HepG2 (cell line): ENCODE measurements around the gene LGALS3. TPM values are rescaled to one million over a fixed set of nuclear protein-coding genes. Genes with fewer than 3 reads are reported as not detected.
A peak's percentile ranks its signal among the peaks of the same experiment; 100 is the strongest.

Source experiments
- ATAC-seq: fragments of 200-7000 bp; cut with Tn5 transposase; 3 replicates; pipeline ENCODE4 v1.9.1; 2020; ENCODE audit warnings: mild to moderate bottlenecking, moderate library complexity
- BruUV-seq: library from RNA; stranded (reverse); fragments of 400-500 nt; replicated peaks from 2 replicates; lab custom pipeline; 2021; lab: Mats Ljungman, UMichigan
- CTCF ChIA-PET: fragments of 300-600 bp; formaldehyde crosslinking; extraction: SDS; loops from one replicate; lab custom pipeline; 2021; ENCODE audit warnings: low total read pairs, inconsistent platforms, low intra/inter-chr PET ratio; lab: Yijun Ruan, JAX
- POLR2A ChIA-PET: fragments of 350-600 bp; sonication (Branson Sonifier 250); formaldehyde crosslinking; loops from one replicate; lab custom pipeline; 2020; ENCODE audit warnings: antibody characterized with exemption, inconsistent platforms; lab: Yijun Ruan, JAX
- DNase-seq: peaks from one replicate; pipeline ENCODE4 v3.0.0-alpha.2; 2015; ENCODE audit warnings: low spot score
- FAIRE-seq: peaks from 3 replicates; lab custom pipeline; 2011; peaks lifted over from hg19 to GRCh38; lab: Jason Lieb, UNC
- H2AFZ ChIP-seq: one replicate; pipeline ENCODE4 v1.6.1; 2011; ENCODE audit warnings: low read length, inconsistent platforms
- H3K27ac ChIP-seq: fragments of 300-600 bp; 3 replicates; pipeline ENCODE4 v1.8.0; 2011; ENCODE audit warnings: mixed run types, mild to moderate bottlenecking, mixed read lengths, low read length, inconsistent platforms; ENCODE audit not compliant: insufficient read depth; ENCODE audit errors: extremely low read length
- H3K27me3 ChIP-seq, 2 experiments: fragments of 200-600 bp in 1 of 2; 2 replicates in 1 of 2; 3 replicates in 1 of 2; pipeline versions ENCODE4 v1.6.0 to v1.8.0; 2011; ENCODE audit warnings: low read length in 2 of 2, mild to moderate bottlenecking in 2 of 2, moderate library complexity in 2 of 2, inconsistent platforms in 1 of 2; ENCODE audit not compliant: insufficient read depth in 2 of 2, control insufficient read depth in 1 of 2
- H3K36me3 ChIP-seq, 2 experiments: fragments of 200-600 bp in 1 of 2; replicated peaks in 1 of 2; 2 replicates in 1 of 2; 3 replicates in 1 of 2; pipeline versions ENCODE4 v1.5.1 to v1.8.0; 2011; ENCODE audit warnings: low read length in 2 of 2, inconsistent platforms in 1 of 2; ENCODE audit not compliant: insufficient read depth in 2 of 2, control insufficient read depth in 1 of 2
- H3K4me1 ChIP-seq: 2 replicates; pipeline ENCODE4 v1.5.1; 2012; ENCODE audit warnings: low read length, inconsistent platforms; ENCODE audit not compliant: insufficient read depth
- H3K4me2 ChIP-seq: 2 replicates; pipeline ENCODE4 v1.6.0; 2011; ENCODE audit warnings: low read depth, low read length, inconsistent platforms
- H3K4me3 ChIP-seq, 3 experiments: fragments of 200-600 bp in 1 of 3; sonication (generic), shearing (Covaris generic) in 1 of 3; replicated peaks in 1 of 3; 2 replicates each; pipeline ENCODE4 v1.5.1; 2011 to 2016; ENCODE audit warnings: low read length in 3 of 3, inconsistent platforms in 2 of 3, low read depth in 2 of 3, mild to moderate bottlenecking in 2 of 3, control low read depth in 1 of 3, mixed read lengths in 1 of 3; ENCODE audit not compliant: insufficient read depth in 1 of 3
- H3K79me2 ChIP-seq: one replicate; pipeline ENCODE4 v1.6.1; 2011; ENCODE audit warnings: low read length, inconsistent platforms; ENCODE audit not compliant: insufficient read depth
- H3K9ac ChIP-seq: 2 replicates; pipeline ENCODE4 v1.6.0; 2011; ENCODE audit warnings: mild to moderate bottlenecking, low read depth, low read length, inconsistent platforms; ENCODE audit not compliant: insufficient read depth
- H3K9me3 ChIP-seq: 2 replicates; pipeline ENCODE4 v1.5.1; 2012; ENCODE audit warnings: mild to moderate bottlenecking, low read length
- H4K20me1 ChIP-seq: 2 replicates; pipeline ENCODE4 v1.6.0; 2011; ENCODE audit warnings: inconsistent platforms, mild to moderate bottlenecking, low read length, moderate library complexity; ENCODE audit not compliant: insufficient read depth
- HNRNPLL ChIP-seq: fragments of 200-400 bp; formaldehyde crosslinking; IDR thresholded peaks from 2 replicates; pipeline ENCODE4 v1.6.1; 2017; ENCODE audit warnings: mild to moderate bottlenecking, low read depth, low read length; ENCODE audit not compliant: poor library complexity, severe bottlenecking
- JUN ChIP-seq: sonication (generic); formaldehyde crosslinking; IDR thresholded peaks from 2 replicates; pipeline ENCODE4 v1.4.0; 2020; ENCODE audit warnings: mild to moderate bottlenecking, missing genetic modification reagents
- MXD3 ChIP-seq: IDR thresholded peaks from 2 replicates; pipeline ENCODE4 v1.6.1; 2016; ENCODE audit warnings: mild to moderate bottlenecking, missing biosample characterization, missing genetic modification reagents
- NAIF1 ChIP-seq: sonication (generic); formaldehyde crosslinking; IDR thresholded peaks from 2 replicates; pipeline ENCODE4 v1.5.0; 2020; ENCODE audit warnings: mild to moderate bottlenecking, missing genetic modification reagents, borderline replicate concordance
- SAP130 ChIP-seq: IDR thresholded peaks from 2 replicates; pipeline ENCODE4 v1.6.1; 2016; ENCODE audit warnings: low read depth
- TARDBP ChIP-seq: sonication (generic); formaldehyde crosslinking; IDR thresholded peaks from 2 replicates; pipeline ENCODE4 v1.8.0; 2022; ENCODE audit warnings: mild to moderate bottlenecking, missing genetic modification reagents
- TEAD3 ChIP-seq: optimal IDR thresholded peaks from 2 replicates; pipeline ENCODE3; 2016; ENCODE audit warnings: borderline replicate concordance
- YEATS4 ChIP-seq: sonication (generic); formaldehyde crosslinking; IDR thresholded peaks from 2 replicates; pipeline ENCODE4 v1.4.0; 2020; ENCODE audit warnings: missing genetic modification reagents, borderline replicate concordance
- ZFP62 ChIP-seq: sonication (generic); formaldehyde crosslinking; IDR thresholded peaks from 2 replicates; pipeline ENCODE4 v1.4.0; 2020; ENCODE audit warnings: missing genetic modification reagents
- ZNF20 ChIP-seq: sonication (generic); formaldehyde crosslinking; IDR thresholded peaks from 2 replicates; pipeline ENCODE4 v1.4.0; 2020; ENCODE audit warnings: mild to moderate bottlenecking, moderate library complexity, missing genetic modification reagents
- ZNF224 ChIP-seq: sonication (generic); formaldehyde crosslinking; IDR thresholded peaks from 2 replicates; pipeline ENCODE4 v1.5.0; 2020; ENCODE audit warnings: mild to moderate bottlenecking, missing genetic modification reagents
- ZNF274 ChIP-seq: sonication (generic); formaldehyde crosslinking; IDR thresholded peaks from 2 replicates; pipeline ENCODE4 v1.5.1; 2020; ENCODE audit warnings: mild to moderate bottlenecking, missing genetic modification reagents
- ZNF3 ChIP-seq: IDR thresholded peaks from 2 replicates; pipeline ENCODE4 v1.7.0; 2017; ENCODE audit warnings: inconsistent platforms
- ZNF367 ChIP-seq: sonication (generic); formaldehyde crosslinking; IDR thresholded peaks from 2 replicates; pipeline ENCODE4 v1.4.0; 2020; ENCODE audit warnings: missing genetic modification reagents, borderline replicate concordance
- ZNF770 ChIP-seq: sonication (generic); formaldehyde crosslinking; IDR thresholded peaks from 2 replicates; pipeline ENCODE4 v1.5.0; 2020; ENCODE audit warnings: mild to moderate bottlenecking, missing genetic modification reagents
- WGBS: methylation state at CpG from one replicate; pipeline ENCODE4 v1.1.6; 2017; ENCODE audit warnings: low lambda C conversion rate; 5-methylcytosine and 5-hydroxymethylcytosine counted together
- in situ Hi-C: cut with HindIII; loops from 2 replicates; pipeline ENCODE4 v1.10.0; 2017; ENCODE audit warnings: low pct_unique_long_range_greater_than_20kb; ENCODE audit not compliant: extremely low pct_ligation_motif_present
- intact Hi-C: fragments of 100-400 bp; cut with micrococcal nuclease; formaldehyde crosslinking; loops from one replicate; pipeline ENCODE4 v1.10.0; 2022; ENCODE audit not compliant: unreplicated experiment
- polyA plus RNA-seq, 8 experiments: library from polyadenylated mRNA; depleted of rRNA in 3 of 8; stranded (reverse) in 7 of 8; unstranded in 1 of 8; fragments of >200 nt; fragmentation: Illumina TruSeq in 4 of 8; extraction: Trizol in 4 of 8; gene quantifications; 2 replicates each; pipeline versions ENCODE4 v1.2.1 to v1.2.3, GENCODE V29; 2011 to 2016; ENCODE audit warnings: low read depth in 4 of 8, missing spikeins in 1 of 8, mixed read lengths in 1 of 8; ENCODE audit not compliant: insufficient read depth in 1 of 8
- total RNA-seq, 5 experiments: library from RNA; depleted of rRNA; stranded (reverse); fragments of >200 nt; fragmentation: Illumina TruSeq; extraction: Trizol; gene quantifications; 2 replicates each; pipeline ENCODE4 v1.2.3, GENCODE V29; 2016; ENCODE audit warnings: low read depth in 1 of 5
- TF ChIP-seq, protein P1 (sequence below): IDR thresholded peaks from 2 replicates; pipeline ENCODE4 v1.6.1; 2016; ENCODE audit warnings: mild to moderate bottlenecking
- TF ChIP-seq, protein P2 (sequence below): sonication (generic); formaldehyde crosslinking; IDR thresholded peaks from 2 replicates; pipeline ENCODE4 v1.4.0; 2020; ENCODE audit warnings: missing genetic modification reagents, mild to moderate bottlenecking, borderline replicate concordance

LGALS3 gene
- total and polyA plus RNA-seq, 2 of the 13 experiments (the other 11 are each of a cell fraction or from before 2014, with no cell fraction given): 5.0 to 97.4 TPM

GRCh38 chr14:55129428-55130195 lies 560 bp downstream of the LGALS3 start (continued):
- 0 out of 2 replicates have a peak, but pooled peaks have one; percentile 44 for TF ChIP-seq JUN (CRISPR knock-in tag)
- no peak for TF ChIP-seq ZNF367 (CRISPR knock-in tag)
- TF ChIP-seq, all 625 proteins: peak for 52

DNA sequence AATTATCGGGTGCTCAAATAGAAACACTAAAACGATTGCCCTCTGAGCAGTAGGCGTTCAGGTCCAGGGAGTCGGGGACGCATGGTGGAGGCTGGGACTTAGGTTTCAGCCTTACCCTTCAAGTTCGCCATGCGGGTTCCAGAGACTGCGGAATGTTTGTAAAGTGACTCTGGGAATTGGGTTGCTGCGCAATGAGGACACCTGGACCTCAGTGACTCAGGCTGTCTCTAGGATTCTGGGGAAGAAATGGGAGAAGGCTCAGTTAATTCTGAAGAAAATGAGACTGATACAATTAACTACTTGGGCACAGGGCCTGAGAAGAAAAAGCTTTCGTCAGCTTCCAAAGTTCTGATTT lies 1.1 kb downstream of the LGALS3 start:
- no TSS peak for BruUV-seq
- no peak overlapping the region for H2AFZ ChIP-seq
- H3K9me3 ChIP-seq: no peaks in the 10 kb centered on the region
- peak overlapping the region; percentile 66 for H3K9ac ChIP-seq
- no peak overlapping the region for H3K27ac ChIP-seq
- ATAC-seq (peak; percentile 40), FAIRE-seq (no peak), DNase-seq (peak; percentile 34)
- no peaks in the 10 kb centered on the region for H4K20me1 ChIP-seq
- peak overlapping the region; percentile 69 to 78 (median 76) for H3K4me3 ChIP-seq
- H3K27me3 ChIP-seq: peaks cover 2 to 14% of the 10 kb centered on the region in 2 experiments; a peak in 3 of 5 replicates
- ChIA-PET POLR2A (interaction anchor here (0.5 to 2.4 kb wide), 4 partner anchors 20 to 27 kb away, joined by 4 to 19 read pairs (median 8); no protein-coding TSS in a partner anchor), CTCF (no interaction called here)
- H3K4me1 ChIP-seq: peaks cover 32% of the 10 kb centered on the region
- 3% methylated on average over 6 of the region's 10 CpGs for WGBS
- 0 out of 5 replicates have a peak, but pooled peaks cover 0 to 3% of the 10 kb centered on the region in 2 experiments for H3K36me3 ChIP-seq
- intact Hi-C loops (no loop called here), in situ Hi-C loops (no loop called here)
- H3K4me2 ChIP-seq: peak overlapping the region; percentile 92
- TF ChIP-seq SAP130 (CRISPR knock-in tag) (peak; percentile 6; the same call in 1 of the 2 replicates), YEATS4 (0 out of 2 replicates have a peak, but pooled peaks have one; percentile 1), ZNF3 (CRISPR knock-in tag) (peak; percentile 80; the same call in 1 of the 2 replicates), ZNF20 (CRISPR knock-in tag) (0 out of 2 replicates have a peak, but pooled peaks have one; percentile 3), TARDBP (CRISPR knock-in tag) (no peak), HNRNPLL (peak; percentile 86), ZNF770 (CRISPR knock-in tag) (0 out of 2 replicates have a peak, but pooled peaks have one; percentile 13), TEAD3 (CRISPR knock-in tag) (peak; percentile 16), ZNF224 (no peak), NAIF1 (peak; percentile 97), ZFP62 (no peak), MXD3 (0 out of 2 replicates have a peak, but pooled peaks have one; percentile 7), ZNF274 (CRISPR knock-in tag) (no peak)
- TF ChIP-seq, protein P1, sequence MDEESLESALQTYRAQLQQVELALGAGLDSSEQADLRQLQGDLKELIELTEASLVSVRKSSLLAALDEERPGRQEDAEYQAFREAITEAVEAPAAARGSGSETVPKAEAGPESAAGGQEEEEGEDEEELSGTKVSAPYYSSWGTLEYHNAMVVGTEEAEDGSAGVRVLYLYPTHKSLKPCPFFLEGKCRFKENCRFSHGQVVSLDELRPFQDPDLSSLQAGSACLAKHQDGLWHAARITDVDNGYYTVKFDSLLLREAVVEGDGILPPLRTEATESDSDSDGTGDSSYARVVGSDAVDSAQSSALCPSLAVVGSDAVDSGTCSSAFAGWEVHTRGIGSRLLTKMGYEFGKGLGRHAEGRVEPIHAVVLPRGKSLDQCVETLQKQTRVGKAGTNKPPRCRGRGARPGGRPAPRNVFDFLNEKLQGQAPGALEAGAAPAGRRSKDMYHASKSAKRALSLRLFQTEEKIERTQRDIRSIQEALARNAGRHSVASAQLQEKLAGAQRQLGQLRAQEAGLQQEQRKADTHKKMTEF (CRISPR knock-in tag): no peak
- TF ChIP-seq, protein P2, sequence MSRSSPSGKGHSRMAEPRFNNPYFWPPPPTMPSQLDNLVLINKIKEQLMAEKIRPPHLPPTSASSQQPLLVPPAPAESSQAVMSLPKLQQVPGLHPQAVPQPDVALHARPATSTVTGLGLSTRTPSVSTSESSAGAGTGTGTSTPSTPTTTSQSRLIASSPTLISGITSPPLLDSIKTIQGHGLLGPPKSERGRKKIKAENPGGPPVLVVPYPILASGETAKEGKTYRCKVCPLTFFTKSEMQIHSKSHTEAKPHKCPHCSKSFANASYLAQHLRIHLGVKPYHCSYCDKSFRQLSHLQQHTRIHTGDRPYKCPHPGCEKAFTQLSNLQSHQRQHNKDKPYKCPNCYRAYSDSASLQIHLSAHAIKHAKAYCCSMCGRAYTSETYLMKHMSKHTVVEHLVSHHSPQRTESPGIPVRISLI (CRISPR knock-in tag): peak; percentile 25; the same call in 1 of the 2 replicates
- H3K79me2 ChIP-seq: peaks cover 8% of the 10 kb centered on the region
